ENCODE data around the gene PLA2G2E. TPM values are rescaled to one million over a fixed set of nuclear protein-coding genes. Genes with fewer than 3 reads are reported as not detected.

The PLA2G2E gene, protein sequence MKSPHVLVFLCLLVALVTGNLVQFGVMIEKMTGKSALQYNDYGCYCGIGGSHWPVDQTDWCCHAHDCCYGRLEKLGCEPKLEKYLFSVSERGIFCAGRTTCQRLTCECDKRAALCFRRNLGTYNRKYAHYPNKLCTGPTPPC
- not detected for polyA plus RNA-seq

- H3K27ac ChIP-seq (ENCODE audit: low read depth, low read length) = no peak within 1 kb of the TSS
- WGBS, 3 donors = 62 to 69% (median 63%) methylated on average over 13 to 14 of the region's 14 CpGs
Observed at GRCh38 chr1:19923137-19923952, at the start of gene PLA2G2E. Gene PLA2G2E (minus strand): TSS chr1:19923617. CDS start chr1:19923559, 58 bp downstream.

DNA sequence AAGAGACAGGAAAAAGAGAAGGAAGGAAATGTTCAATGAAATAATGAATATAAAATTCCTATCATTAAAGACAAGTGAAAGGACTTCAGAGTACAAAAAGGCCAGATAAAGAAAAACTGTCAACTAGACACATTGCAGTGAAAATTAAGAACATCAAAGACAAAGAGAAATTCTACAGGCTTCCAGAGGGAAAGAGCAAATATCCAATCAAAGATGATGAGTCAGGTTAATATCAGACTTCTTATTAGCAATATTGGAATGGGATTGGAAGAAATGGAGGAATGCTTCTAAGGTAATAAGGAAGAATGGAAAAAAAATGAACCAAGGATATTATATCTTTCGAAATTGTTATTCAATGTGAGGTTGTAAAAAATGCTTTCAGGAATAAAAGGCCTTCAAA, 48.2 kb upstream of the PLA2G2E start:
- WGBS, 3 donors = 88 to 89% (median 89%) methylated on average over 1 of the region's 1 CpG

GRCh38 chr1:19969898-19970660, 46.7 kb upstream of the PLA2G2E start:
- WGBS, 3 donors = 52 to 76% (median 58%) methylated on average over 5 of the region's 5 CpGs
- no peak overlapping the region for H3K27ac ChIP-seq (ENCODE audit: low read depth, low read length)

More for the DNA sequence above, 48.2 kb upstream of the PLA2G2E start:
- no peak overlapping the region for H3K27ac ChIP-seq (ENCODE audit: low read depth, low read length)

DNA sequence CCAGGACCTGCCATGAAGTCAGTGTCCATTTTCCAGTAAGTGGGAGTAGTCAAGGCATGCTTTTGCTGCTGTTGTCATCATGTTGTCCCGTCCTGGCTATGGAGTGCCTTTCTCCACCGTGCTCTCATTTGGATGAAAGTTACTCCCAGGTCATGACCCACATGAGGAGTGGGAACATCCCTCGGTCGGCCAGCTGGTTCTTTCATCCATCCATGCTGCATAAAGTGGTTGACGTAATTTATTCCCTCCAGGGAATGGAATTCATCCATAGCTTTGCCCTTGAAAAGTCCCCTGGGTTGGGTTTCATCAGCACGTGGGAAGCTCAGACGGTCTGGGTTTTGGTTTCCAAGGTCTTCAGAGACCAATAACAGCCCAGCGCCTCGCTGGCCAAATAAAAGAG, 44.4 kb upstream of the PLA2G2E start:
- no peak overlapping the region for H3K27ac ChIP-seq (ENCODE audit: low read depth, low read length)
- WGBS, 3 donors = 55 to 71% (median 58%) methylated on average over 9 of the region's 9 CpGs

GRCh38 chr1:19964542-19964941, 41.1 kb upstream of the PLA2G2E start:
- WGBS, 3 donors = 58 to 67% (median 59%) methylated on average over 2 of the region's 2 CpGs
- no peak overlapping the region for H3K27ac ChIP-seq (ENCODE audit: low read depth, low read length)

DNA sequence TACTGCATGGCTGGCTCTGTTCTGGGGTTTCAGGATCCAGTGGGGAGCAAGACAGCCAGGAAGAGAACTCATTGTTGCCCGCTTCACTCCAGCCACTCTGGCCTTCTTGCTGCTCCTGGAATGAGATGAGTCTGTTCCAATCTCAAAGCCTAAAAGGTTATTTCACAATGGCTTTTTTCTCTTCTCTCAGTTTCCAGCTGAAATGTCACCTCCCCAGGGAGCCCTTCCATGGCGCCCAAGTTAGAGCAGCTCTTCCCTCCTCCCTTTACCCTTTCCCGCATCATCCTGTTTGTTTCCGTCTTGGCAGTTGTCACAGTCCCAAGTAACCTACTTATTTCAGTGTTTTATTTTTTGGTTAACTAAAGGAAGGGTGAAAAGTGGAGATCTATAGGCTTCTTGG, 40.2 kb upstream of the PLA2G2E start:
- WGBS, 3 donors = 88 to 91% (median 89%) methylated on average over 4 of the region's 4 CpGs
- no peak overlapping the region for H3K27ac ChIP-seq (ENCODE audit: low read depth, low read length)

- no peak overlapping the region for H3K27ac ChIP-seq (ENCODE audit: low read depth, low read length)
- 56 to 65% (median 56%) methylated on average over 5 of the region's 5 CpGs for WGBS, 3 donors
Observed at GRCh38 chr1:19960591-19960990, 37.2 kb upstream of the PLA2G2E start.

- WGBS, 3 donors = 61 to 82% (median 81%) methylated on average over 4 of the region's 4 CpGs
- H3K27ac ChIP-seq (ENCODE audit: low read depth, low read length) = no peak overlapping the region
Observed at GRCh38 chr1:19957779-19958178, 34.4 kb upstream of the PLA2G2E start.

DNA sequence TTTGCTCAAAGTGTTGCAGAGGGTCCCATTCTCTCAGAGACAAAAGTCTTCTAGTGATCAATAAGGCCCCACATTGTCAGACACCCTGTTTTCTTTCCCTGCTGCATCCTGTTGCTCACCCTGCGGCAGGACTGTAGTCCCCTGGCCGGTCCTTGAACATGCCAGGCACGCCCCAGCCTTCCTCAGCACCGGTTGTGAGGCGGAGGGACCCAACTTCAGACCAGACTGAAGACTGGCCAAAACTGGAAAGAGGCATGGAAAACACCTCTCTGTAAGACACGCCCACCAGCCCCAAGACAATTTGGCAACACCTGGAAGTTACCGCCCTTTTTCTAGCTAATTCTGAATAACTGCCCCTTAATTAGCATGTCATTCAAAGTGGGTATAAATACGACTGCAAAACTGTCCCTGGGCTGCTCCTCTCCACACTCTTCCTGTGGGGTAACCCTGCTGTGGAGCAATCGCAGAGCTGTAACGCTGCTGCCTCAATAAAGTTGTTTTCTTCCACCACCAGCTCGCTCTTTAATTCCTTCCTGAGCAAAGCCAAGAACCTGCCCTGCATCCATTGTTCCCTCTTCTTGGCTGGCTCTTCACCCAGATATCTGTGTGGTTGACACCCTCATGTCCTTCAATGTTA, 32.2 kb upstream of the PLA2G2E start:
- WGBS, 3 donors = 48 to 72% (median 54%) methylated on average over 11 of the region's 11 CpGs
- no peak overlapping the region for H3K27ac ChIP-seq (ENCODE audit: low read depth, low read length)

DNA sequence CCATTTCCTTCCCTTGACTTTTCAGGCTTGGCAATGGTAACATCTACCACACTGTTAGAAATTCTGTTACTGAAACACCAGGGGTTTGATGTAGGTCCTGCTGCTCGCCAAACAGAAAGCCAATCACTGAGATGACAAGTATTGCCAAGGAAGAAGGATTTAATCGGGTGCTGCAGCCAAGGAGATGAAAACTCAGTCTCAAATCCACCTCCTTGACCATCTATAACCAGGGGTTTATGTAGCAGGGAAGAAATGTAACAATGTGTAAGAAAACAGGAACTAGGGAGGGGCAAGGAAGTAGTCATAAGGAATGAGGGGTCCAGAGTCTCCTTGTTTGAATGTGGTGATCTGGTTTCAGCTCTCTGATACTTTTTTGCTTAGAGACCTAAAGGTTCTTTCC, 30.6 kb upstream of the PLA2G2E start:
- WGBS, 3 donors = 84 to 93% (median 90%) methylated on average over 2 of the region's 2 CpGs
- no peak overlapping the region for H3K27ac ChIP-seq (ENCODE audit: low read depth, low read length)

GRCh38 chr1:19949016-19949415, 25.6 kb upstream of the PLA2G2E start:
- H3K27ac ChIP-seq (ENCODE audit: low read depth, low read length) = no peak overlapping the region
- WGBS, 3 donors = 39 to 51% (median 49%) methylated on average over 2 of the region's 2 CpGs

DNA sequence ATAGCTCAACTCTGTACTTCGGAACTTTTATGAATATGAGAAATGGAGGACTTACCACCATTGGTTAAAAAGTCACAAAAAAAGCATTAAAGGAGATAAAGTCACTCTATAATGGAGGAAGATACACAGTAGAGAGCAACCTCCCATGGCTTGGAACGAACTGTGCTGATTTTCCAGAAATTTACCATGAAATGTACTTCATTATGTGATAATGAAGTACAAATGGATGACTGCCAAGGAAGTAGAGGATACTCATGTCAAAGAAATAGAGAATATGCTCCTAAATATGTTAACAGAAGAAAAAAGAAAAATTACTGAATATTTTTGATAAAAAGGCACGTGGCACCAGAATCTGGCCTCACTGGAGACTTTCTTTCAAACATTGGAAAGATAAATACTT, 23.6 kb upstream of the PLA2G2E start:
- WGBS, 3 donors = 54 to 75% (median 63%) methylated on average over 3 of the region's 3 CpGs
- no peak overlapping the region for H3K27ac ChIP-seq (ENCODE audit: low read depth, low read length)

DNA sequence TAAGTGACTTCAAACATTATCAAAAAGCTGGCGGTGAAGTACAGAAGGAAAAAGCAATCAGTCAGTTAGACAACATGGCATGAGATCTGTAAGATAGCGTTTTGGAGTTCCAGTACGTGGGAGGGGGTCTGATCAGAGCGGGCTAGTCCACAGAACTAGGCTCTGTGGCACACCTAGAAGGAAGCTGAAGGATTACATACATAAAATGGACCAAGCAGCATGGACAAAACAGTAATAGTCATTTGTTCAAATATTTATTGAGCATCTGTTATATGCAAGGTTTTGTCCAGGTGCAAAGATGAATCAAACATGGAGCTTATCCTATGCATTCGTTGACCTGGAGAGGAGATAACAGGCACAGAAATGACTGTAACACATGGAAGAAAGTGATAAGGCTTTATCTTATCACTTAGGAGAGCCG, 22.9 kb upstream of the PLA2G2E start:
- H3K27ac ChIP-seq (ENCODE audit: low read depth, low read length) = no peak overlapping the region
- WGBS, 3 donors = 25 to 72% (median 66%) methylated on average over 6 of the region's 6 CpGs

- no peak overlapping the region for H3K27ac ChIP-seq (ENCODE audit: low read depth, low read length)
- WGBS, 3 donors = 14 to 46% (median 28%) methylated on average over 2 of the region's 2 CpGs
Observed at GRCh38 chr1:19945914-19946313, 22.5 kb upstream of the PLA2G2E start.

DNA sequence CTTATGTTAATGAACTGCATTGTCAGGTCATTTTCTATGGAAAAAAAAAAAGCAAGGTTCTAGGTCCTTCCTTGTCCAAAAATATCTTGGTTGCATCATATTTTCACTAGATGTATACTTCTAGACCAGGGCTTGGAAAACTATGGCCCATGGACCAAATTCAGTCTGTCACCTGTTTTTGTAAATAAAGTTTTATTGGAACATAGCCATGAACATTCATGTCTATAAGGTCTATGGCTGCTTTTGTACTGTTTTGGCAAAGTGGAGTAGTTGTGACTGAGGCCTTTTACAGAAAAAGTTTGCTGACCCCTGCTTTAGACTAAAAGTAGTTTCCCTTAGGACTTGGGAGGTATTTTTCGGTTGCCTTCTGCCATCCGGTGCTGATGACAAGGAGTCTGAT, 19.2 kb upstream of the PLA2G2E start:
- 92 to 98% (median 98%) methylated on average over 2 of the region's 2 CpGs for WGBS, 3 donors
- no peak overlapping the region for H3K27ac ChIP-seq (ENCODE audit: low read depth, low read length)

GRCh38 chr1:19942088-19942487, 18.7 kb upstream of the PLA2G2E start:
- WGBS, 3 donors = 53 to 73% (median 57%) methylated on average over 3 of the region's 3 CpGs

GRCh38 chr1:19941206-19941568, 17.8 kb upstream of the PLA2G2E start:
- no peak overlapping the region for H3K27ac ChIP-seq (ENCODE audit: low read depth, low read length)
- WGBS, 3 donors = 92 to 96% (median 95%) methylated on average over 3 of the region's 3 CpGs

More at GRCh38 chr1:19942088-19942487, 18.7 kb upstream of the PLA2G2E start:
- H3K27ac ChIP-seq (ENCODE audit: low read depth, low read length) = no peak overlapping the region

- H3K27ac ChIP-seq (ENCODE audit: low read depth, low read length) = no peak overlapping the region
- WGBS, 3 donors = 64 to 75% (median 73%) methylated on average over 7 of the region's 7 CpGs
Observed at GRCh38 chr1:19940486-19941205, 17.2 kb upstream of the PLA2G2E start.

All from adipose tissue (tissue), 3 donors.